Measurements from ENCODE around the gene HDAC11. TPM values are rescaled to one million over a fixed set of nuclear protein-coding genes. Genes with fewer than 3 reads are reported as not detected.
A peak's percentile ranks its signal among the peaks of the same experiment; 100 is the strongest.

Gene HDAC11
- total and polyA plus RNA-seq, 4 donors = 16.8 to 22.2 (median 19.4) TPM

DNA sequence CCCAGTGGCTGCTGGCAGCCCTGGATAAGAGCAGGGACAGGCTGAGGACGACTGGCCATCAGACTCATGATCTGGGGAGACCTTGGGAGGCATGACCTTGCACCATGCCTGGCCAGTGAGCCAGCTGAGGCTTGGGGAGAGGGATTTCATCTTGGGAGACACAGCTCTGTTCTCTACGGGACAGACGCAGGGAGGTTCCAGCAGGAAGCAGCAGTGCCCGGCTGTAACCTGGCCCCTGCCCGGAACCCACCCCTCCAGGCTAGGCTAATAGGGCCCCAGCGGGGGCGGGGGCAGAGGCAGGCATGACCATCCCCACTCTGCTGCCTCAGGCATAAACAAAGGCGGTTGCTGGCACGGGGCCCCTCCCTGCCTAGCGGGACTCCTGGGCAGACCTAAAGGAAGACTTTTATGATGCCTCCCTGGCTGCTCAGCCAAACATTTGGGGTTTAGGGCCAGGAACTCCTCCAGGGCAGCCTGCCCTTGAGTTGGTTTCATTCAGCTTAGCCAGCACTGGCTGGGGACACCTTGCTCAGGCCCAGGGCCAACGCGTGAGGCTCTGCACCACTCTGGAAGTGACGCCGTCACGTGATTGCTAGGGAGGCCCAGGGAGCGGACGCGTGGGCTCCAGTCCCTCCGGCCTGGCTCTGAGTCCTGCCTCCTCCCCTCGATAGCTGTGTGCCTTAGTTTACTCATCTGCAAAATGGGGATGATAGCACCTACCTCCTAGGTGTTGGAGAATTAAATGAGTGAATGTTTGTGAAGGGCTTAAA is 27.6 kb downstream of the HDAC11 start:
- WGBS, 2 donors = 42 to 48% methylated on average over 20 of the region's 20 CpGs
- Histone ChIP-seq H3K4me1 (ENCODE audit: control insufficient read depth in 1 of 2, insufficient read depth in 2 of 2, low read length in 2 of 2) (no peaks in the 10 kb centered on the region), H3K9me3 (ENCODE audit: control insufficient read depth, low read length) (no peaks in the 10 kb centered on the region), H3K27ac (ENCODE audit: low read depth in 1 of 2, low read length in 2 of 2) (no peak overlapping the region), H3K4me3 (ENCODE audit: low read length in 2 of 2) (no peak overlapping the region), H3K27me3 (ENCODE audit: control insufficient read depth in 1 of 2, insufficient read depth in 2 of 2, low read length in 1 of 2) (no peaks in the 10 kb centered on the region), H3K36me3 (ENCODE audit: control insufficient read depth in 1 of 2, insufficient read depth in 2 of 2, low read length in 1 of 2) (no peaks in the 10 kb centered on the region)
- intact Hi-C loops (cut with DNase I) = no loop called here
- DNase-seq (peak; percentile 50 to 74), ATAC-seq (ENCODE audit: low FRiP score) (peak; percentile 34)

DNA sequence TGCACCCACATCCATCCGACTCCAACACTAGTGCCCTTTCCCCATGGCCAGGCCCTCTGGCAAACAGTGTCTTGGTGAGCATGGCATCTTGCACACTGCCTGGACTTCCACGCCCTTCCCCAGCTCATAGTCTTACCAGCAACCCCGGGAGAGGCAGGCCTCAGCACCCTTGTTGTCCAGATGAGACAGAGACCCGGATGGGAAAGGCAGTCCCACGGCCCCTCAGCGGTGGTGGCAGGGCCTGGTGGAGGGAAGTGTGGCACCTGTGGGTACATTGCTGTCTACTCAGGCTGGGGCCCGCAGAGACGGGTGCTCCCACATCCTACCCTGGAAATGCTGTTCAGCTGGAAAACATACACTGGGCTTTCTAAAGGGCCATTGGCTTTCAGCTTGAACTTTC is 28.4 kb downstream of the HDAC11 start:
- WGBS, 2 donors = 93 to 95% methylated on average over 8 of the region's 8 CpGs
- H3K4me3 ChIP-seq (ENCODE audit: low read length in 2 of 2) = no peak overlapping the region
- no peak for ATAC-seq (ENCODE audit: low FRiP score)
- DNase-seq = peak; percentile 32 to 50
- H3K9me3 ChIP-seq (ENCODE audit: control insufficient read depth, low read length) = no peaks in the 10 kb centered on the region
- no peaks in the 10 kb centered on the region for H3K4me1 ChIP-seq (ENCODE audit: control insufficient read depth in 1 of 2, insufficient read depth in 2 of 2, low read length in 2 of 2)
- H3K36me3 ChIP-seq (ENCODE audit: control insufficient read depth in 1 of 2, insufficient read depth in 2 of 2, low read length in 1 of 2) = no peaks in the 10 kb centered on the region
- no peak overlapping the region for H3K27ac ChIP-seq (ENCODE audit: low read depth in 1 of 2, low read length in 2 of 2)
- intact Hi-C loops (cut with DNase I) = no loop called here
- H3K27me3 ChIP-seq (ENCODE audit: control insufficient read depth in 1 of 2, insufficient read depth in 2 of 2, low read length in 1 of 2) = no peaks in the 10 kb centered on the region

DNA sequence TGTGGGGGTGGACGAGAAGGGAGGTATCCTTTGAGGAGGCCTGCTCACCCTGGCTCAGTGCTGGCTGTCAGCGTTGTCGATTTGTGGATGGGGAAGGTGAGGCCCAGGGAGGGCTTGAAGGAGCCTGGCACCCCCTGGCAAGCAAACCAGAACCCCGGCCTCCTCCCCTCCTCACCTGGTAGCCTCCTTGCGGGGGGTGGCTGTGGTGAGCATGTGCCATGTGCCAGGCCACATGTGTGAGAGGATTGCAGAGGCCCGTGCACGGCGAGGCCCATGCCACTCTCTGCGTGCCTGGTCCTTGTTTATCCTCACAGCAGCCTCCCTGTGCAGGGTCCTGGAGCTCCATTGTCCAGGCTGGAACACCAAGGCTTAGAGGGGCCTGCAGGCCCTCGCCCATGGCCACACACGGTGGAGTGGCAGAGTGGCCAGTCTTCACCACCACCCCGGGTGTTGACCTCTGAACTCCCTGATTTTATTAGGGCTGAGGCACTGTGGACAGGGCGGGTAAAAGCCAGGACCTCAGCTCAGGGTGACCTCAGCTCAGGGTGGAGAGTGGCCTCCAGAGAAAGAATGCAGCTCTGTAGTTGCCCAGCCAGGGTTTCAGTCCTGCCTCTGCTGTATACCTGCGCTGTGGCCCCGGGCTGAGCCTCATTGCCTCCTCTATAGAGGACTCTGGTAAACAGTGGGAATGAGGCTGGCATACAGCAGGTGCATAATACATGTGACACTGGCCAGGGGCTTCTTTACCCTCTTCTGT is 29.1 kb downstream of the HDAC11 start:
- intact Hi-C loops (cut with DNase I) = no loop called here

DNA sequence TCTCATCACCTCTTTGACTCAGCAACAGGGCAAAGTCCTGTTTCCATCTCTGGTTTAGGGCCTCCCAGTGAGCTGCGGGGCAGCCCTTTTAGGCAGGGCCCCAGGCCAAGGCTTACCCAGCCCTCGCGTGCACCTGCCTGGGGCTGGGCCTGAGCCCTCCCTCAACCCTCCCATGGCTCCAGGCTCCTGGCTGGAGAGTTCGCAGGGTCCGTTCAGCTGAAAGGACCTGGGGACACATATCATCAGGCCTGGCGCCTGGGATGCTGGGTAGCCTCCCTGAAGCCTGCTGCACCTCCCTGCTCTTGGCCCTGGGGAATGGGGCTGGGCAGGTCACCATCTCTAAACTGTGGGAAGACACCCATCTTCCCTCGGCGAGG is 29.7 kb downstream of the HDAC11 start:
- Histone ChIP-seq H3K27ac (ENCODE audit: low read depth in 1 of 2, low read length in 2 of 2) (no peak overlapping the region), H3K4me1 (ENCODE audit: control insufficient read depth in 1 of 2, insufficient read depth in 2 of 2, low read length in 2 of 2) (no peaks in the 10 kb centered on the region), H3K27me3 (ENCODE audit: control insufficient read depth in 1 of 2, insufficient read depth in 2 of 2, low read length in 1 of 2) (no peaks in the 10 kb centered on the region), H3K36me3 (ENCODE audit: control insufficient read depth in 1 of 2, insufficient read depth in 2 of 2, low read length in 1 of 2) (no peaks in the 10 kb centered on the region), H3K4me3 (ENCODE audit: low read length in 2 of 2) (no peak overlapping the region), H3K9me3 (ENCODE audit: control insufficient read depth, low read length) (no peaks in the 10 kb centered on the region)
- 90 to 93% methylated on average over 8 of the region's 8 CpGs for WGBS, 2 donors
- peak; percentile 37 to 52 for DNase-seq
- intact Hi-C loops (cut with DNase I) = no loop called here
- ATAC-seq (ENCODE audit: low FRiP score) = no peak

More for the DNA sequence above, 29.1 kb downstream of the HDAC11 start:
- no peaks in the 10 kb centered on the region for H3K4me1 ChIP-seq (ENCODE audit: control insufficient read depth in 1 of 2, insufficient read depth in 2 of 2, low read length in 2 of 2)
- no peak overlapping the region for H3K27ac ChIP-seq (ENCODE audit: low read depth in 1 of 2, low read length in 2 of 2)
- H3K4me3 ChIP-seq (ENCODE audit: low read length in 2 of 2) = no peak overlapping the region
- peak; percentile 29 to 66 for DNase-seq
- WGBS, 2 donors = 90 to 91% methylated on average over 15 of the region's 15 CpGs
- H3K9me3 ChIP-seq (ENCODE audit: control insufficient read depth, low read length) = no peaks in the 10 kb centered on the region
- no peaks in the 10 kb centered on the region for H3K36me3 ChIP-seq (ENCODE audit: control insufficient read depth in 1 of 2, insufficient read depth in 2 of 2, low read length in 1 of 2)
- no peaks in the 10 kb centered on the region for H3K27me3 ChIP-seq (ENCODE audit: control insufficient read depth in 1 of 2, insufficient read depth in 2 of 2, low read length in 1 of 2)
- no peak for ATAC-seq (ENCODE audit: low FRiP score)

GRCh38 chr3:13512451-13512850 is 32.3 kb downstream of the HDAC11 start:
- no peaks in the 10 kb centered on the region for H3K9me3 ChIP-seq (ENCODE audit: control insufficient read depth, low read length)
- no peak overlapping the region for H3K27ac ChIP-seq (ENCODE audit: low read depth in 1 of 2, low read length in 2 of 2)
- no peaks in the 10 kb centered on the region for H3K27me3 ChIP-seq (ENCODE audit: control insufficient read depth in 1 of 2, insufficient read depth in 2 of 2, low read length in 1 of 2)
- H3K4me3 ChIP-seq (ENCODE audit: low read length in 2 of 2) = no peak overlapping the region
- DNase-seq (peak; percentile 21 to 34), ATAC-seq (ENCODE audit: low FRiP score) (no peak)
- WGBS, 2 donors = 81 to 93% methylated on average over 7 of the region's 7 CpGs
- no peaks in the 10 kb centered on the region for H3K36me3 ChIP-seq (ENCODE audit: control insufficient read depth in 1 of 2, insufficient read depth in 2 of 2, low read length in 1 of 2)
- H3K4me1 ChIP-seq (ENCODE audit: control insufficient read depth in 1 of 2, insufficient read depth in 2 of 2, low read length in 2 of 2) = no peaks in the 10 kb centered on the region
- intact Hi-C loops (cut with DNase I) = no loop called here

DNA sequence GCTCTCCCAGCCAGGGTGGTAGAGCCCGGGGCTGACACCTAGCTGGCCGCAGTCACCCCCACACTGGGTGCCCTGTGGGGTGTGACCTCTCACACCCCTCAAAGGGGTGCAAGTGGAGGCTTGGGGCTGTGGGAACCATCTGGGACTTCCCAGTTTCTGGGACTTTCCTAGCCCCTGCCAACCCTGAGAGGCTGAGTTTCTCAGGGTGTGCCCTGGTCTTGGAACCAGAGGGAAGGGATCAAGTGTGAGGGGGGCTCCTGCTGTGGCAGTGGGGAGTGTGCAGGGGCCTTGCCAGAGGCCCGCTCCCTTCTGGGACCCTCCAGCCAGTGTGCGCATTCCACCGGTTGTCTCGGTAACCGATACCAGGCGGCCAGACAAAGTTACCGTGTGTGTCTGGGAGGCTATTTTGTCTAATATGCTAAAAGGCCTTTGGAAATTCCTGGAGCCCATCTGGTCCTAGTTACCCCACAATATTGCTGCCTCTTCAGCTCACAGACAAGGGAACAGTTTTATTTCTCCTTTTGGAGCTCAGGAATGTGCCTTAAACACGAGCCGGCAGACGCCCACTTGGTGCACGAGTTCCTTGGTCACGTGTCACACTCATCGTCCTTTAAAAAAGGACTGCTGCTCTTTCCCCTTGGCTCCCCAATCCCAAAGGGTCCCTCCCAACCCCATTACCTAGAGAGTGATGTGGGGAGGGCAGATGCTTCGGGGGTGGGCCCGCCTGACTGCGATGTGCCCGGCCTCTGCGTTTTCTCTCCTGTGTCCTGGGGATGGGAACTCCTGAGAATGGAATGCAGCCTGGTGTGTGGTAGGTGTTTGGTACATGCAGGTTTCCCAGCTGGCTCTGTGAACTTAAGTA is 33.2 kb downstream of the HDAC11 start:
- no peak overlapping the region for H3K4me3 ChIP-seq (ENCODE audit: low read length in 2 of 2)
- H3K9me3 ChIP-seq (ENCODE audit: control insufficient read depth, low read length) = no peaks in the 10 kb centered on the region
- H3K27me3 ChIP-seq (ENCODE audit: control insufficient read depth in 1 of 2, insufficient read depth in 2 of 2, low read length in 1 of 2) = no peaks in the 10 kb centered on the region
- 83 to 87% methylated on average over 20 of the region's 20 CpGs for WGBS, 2 donors
- no peaks in the 10 kb centered on the region for H3K4me1 ChIP-seq (ENCODE audit: control insufficient read depth in 1 of 2, insufficient read depth in 2 of 2, low read length in 2 of 2)
- DNase-seq (peak; percentile 42), ATAC-seq (ENCODE audit: low FRiP score) (no peak)
- no peak overlapping the region for H3K27ac ChIP-seq (ENCODE audit: low read depth in 1 of 2, low read length in 2 of 2)
- no peaks in the 10 kb centered on the region for H3K36me3 ChIP-seq (ENCODE audit: control insufficient read depth in 1 of 2, insufficient read depth in 2 of 2, low read length in 1 of 2)
- intact Hi-C loops (cut with DNase I) = no loop called here

- Histone ChIP-seq H3K9me3 (ENCODE audit: control insufficient read depth, low read length) (no peaks in the 10 kb centered on the region), H3K4me1 (ENCODE audit: control insufficient read depth in 1 of 2, insufficient read depth in 2 of 2, low read length in 2 of 2) (no peaks in the 10 kb centered on the region), H3K4me3 (ENCODE audit: low read length in 2 of 2) (no peak overlapping the region), H3K27ac (ENCODE audit: low read depth in 1 of 2, low read length in 2 of 2) (no peak overlapping the region), H3K27me3 (ENCODE audit: control insufficient read depth in 1 of 2, insufficient read depth in 2 of 2, low read length in 1 of 2) (no peaks in the 10 kb centered on the region), H3K36me3 (ENCODE audit: control insufficient read depth in 1 of 2, insufficient read depth in 2 of 2, low read length in 1 of 2) (no peaks in the 10 kb centered on the region)
- WGBS, 2 donors = 83 to 85% methylated on average over 10 of the region's 10 CpGs
- DNase-seq = peak in 1 of 2 donors; percentile 30
- no peak for ATAC-seq (ENCODE audit: low FRiP score)
- intact Hi-C loops (cut with DNase I) = no loop called here
Measured at GRCh38 chr3:13513913-13514517, 33.9 kb downstream of the HDAC11 start.

- Histone ChIP-seq H3K27ac (ENCODE audit: low read depth in 1 of 2, low read length in 2 of 2) (no peak overlapping the region), H3K9me3 (ENCODE audit: control insufficient read depth, low read length) (no peaks in the 10 kb centered on the region), H3K4me1 (ENCODE audit: control insufficient read depth in 1 of 2, insufficient read depth in 2 of 2, low read length in 2 of 2) (no peaks in the 10 kb centered on the region), H3K27me3 (ENCODE audit: control insufficient read depth in 1 of 2, insufficient read depth in 2 of 2, low read length in 1 of 2) (no peaks in the 10 kb centered on the region), H3K36me3 (ENCODE audit: control insufficient read depth in 1 of 2, insufficient read depth in 2 of 2, low read length in 1 of 2) (no peaks in the 10 kb centered on the region), H3K4me3 (ENCODE audit: low read length in 2 of 2) (no peak overlapping the region)
- ATAC-seq (ENCODE audit: low FRiP score) (no peak), DNase-seq (no peak)
- intact Hi-C loops (cut with DNase I) = no loop called here
- 93 to 95% methylated on average over 6 of the region's 6 CpGs for WGBS, 2 donors
Measured at GRCh38 chr3:13514639-13515435, 34.7 kb downstream of the HDAC11 start.
